ENCODE measurements around the gene F2RL2. TPM values are rescaled to one million over a fixed set of nuclear protein-coding genes. Genes with fewer than 3 reads are reported as not detected.
A peak's percentile ranks its signal among the peaks of the same experiment; 100 is the strongest.

The F2RL2 gene
- polyA plus RNA-seq, 6 donors from 2014 or later = 0.08 to 0.25 (median 0.17) TPM; not detected in 2

- Mint-ChIP-seq H3K27ac (peak overlapping the region in 2 of 6 donors; percentile 11 to 27), H3K36me3 (peaks cover 1% of the 10 kb centered on the region in 2 donors)
- no peak for ATAC-seq (ENCODE audit: low read depth in 2 of 2)
Measured at GRCh38 chr5:76642390-76643040, 19.3 kb upstream of the F2RL2 start.

GRCh38 chr5:76641514-76642120 is 18.4 kb upstream of the F2RL2 start:
- H3K36me3 Mint-ChIP-seq = peaks cover 0 to 5% of the 10 kb centered on the region in 2 donors
- H3K27ac Mint-ChIP-seq = peak overlapping the region in 1 of 6 donors; percentile 23
- peak; percentile 43 for DNase-seq

More at GRCh38 chr5:76642390-76643040, 19.3 kb upstream of the F2RL2 start:
- H3K4me3 Mint-ChIP-seq = no peak overlapping the region
- no peak for DNase-seq
- no peaks in the 10 kb centered on the region for H3K27me3 Mint-ChIP-seq
- peaks cover 0 to 2% (median 0%) of the 10 kb centered on the region in 7 donors for H3K9me3 Mint-ChIP-seq
- peaks cover 6 to 11% (median 6%) of the 10 kb centered on the region in 3 donors for H3K4me1 Mint-ChIP-seq

GRCh38 chr5:76638479-76638878 is 15.3 kb upstream of the F2RL2 start:
- DNase-seq = no peak
- ATAC-seq (ENCODE audit: low read depth in 2 of 2) = peak; percentile 23 to 49
- no peaks in the 10 kb centered on the region for H3K27me3 Mint-ChIP-seq
- no peaks in the 10 kb centered on the region for H3K9me3 Mint-ChIP-seq
- peak overlapping the region in 3 of 6 donors; percentile 46 to 60 (median 55) for H3K27ac Mint-ChIP-seq
- peaks cover 0 to 6% of the 10 kb centered on the region in 2 donors for H3K36me3 Mint-ChIP-seq
- peaks cover 6 to 11% (median 6%) of the 10 kb centered on the region in 3 donors for H3K4me1 Mint-ChIP-seq
- H3K4me3 Mint-ChIP-seq = peak overlapping the region in 1 of 8 donors; percentile 16

More at GRCh38 chr5:76641514-76642120, 18.4 kb upstream of the F2RL2 start:
- Mint-ChIP-seq H3K9me3 (peaks cover 0 to 2% (median 0%) of the 10 kb centered on the region in 7 donors), H3K4me1 (peaks cover 6 to 11% (median 6%) of the 10 kb centered on the region in 3 donors), H3K4me3 (no peak overlapping the region), H3K27me3 (no peaks in the 10 kb centered on the region)
- peak; percentile 35 to 67 for ATAC-seq (ENCODE audit: low read depth in 2 of 2)

DNA sequence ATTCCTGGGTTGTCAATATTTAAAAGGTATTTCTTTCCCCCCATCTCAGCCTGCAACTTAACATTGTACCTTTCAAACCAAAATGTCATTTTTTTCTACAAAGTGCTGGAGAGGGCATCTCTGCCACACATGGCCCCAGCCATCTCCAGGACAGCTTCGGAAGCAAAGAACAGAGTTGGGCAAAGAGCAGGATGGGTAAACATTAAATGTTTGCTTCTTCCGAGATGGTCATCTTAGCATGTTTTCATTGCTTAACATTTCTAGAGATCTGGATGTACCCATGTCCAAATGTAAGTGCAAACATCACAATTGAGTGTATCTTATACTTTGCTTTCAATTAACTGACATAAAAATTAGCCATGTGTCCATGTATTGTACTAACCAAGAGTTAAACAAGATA is 14.3 kb upstream of the F2RL2 start:
- ATAC-seq (ENCODE audit: low read depth in 2 of 2) = no peak
- Mint-ChIP-seq H3K4me1 (peaks cover 6 to 11% (median 6%) of the 10 kb centered on the region in 3 donors), H3K27ac (no peak overlapping the region), H3K27me3 (no peaks in the 10 kb centered on the region), H3K9me3 (no peaks in the 10 kb centered on the region), H3K4me3 (no peak overlapping the region), H3K36me3 (peaks cover 0 to 6% of the 10 kb centered on the region in 2 donors)
- no peak for DNase-seq

- DNase-seq = no peak
- H3K4me3 Mint-ChIP-seq = no peak overlapping the region
- H3K27ac Mint-ChIP-seq = no peak overlapping the region
- H3K36me3 Mint-ChIP-seq = peaks cover 0 to 6% of the 10 kb centered on the region in 2 donors
- H3K9me3 Mint-ChIP-seq = no peaks in the 10 kb centered on the region
- no peak for ATAC-seq (ENCODE audit: low read depth in 2 of 2)
- H3K4me1 Mint-ChIP-seq = peaks cover 6 to 11% (median 6%) of the 10 kb centered on the region in 3 donors
- no peaks in the 10 kb centered on the region for H3K27me3 Mint-ChIP-seq
Measured at GRCh38 chr5:76634661-76635060, 11.5 kb upstream of the F2RL2 start.

- DNase-seq (no peak), ATAC-seq (ENCODE audit: low read depth in 2 of 2) (peak in 1 of 2 donors; percentile 32)
- Mint-ChIP-seq H3K9me3 (no peaks in the 10 kb centered on the region), H3K27me3 (peaks cover 0 to 6% (median 0%) of the 10 kb centered on the region in 3 donors), H3K36me3 (no peaks in the 10 kb centered on the region), H3K27ac (peak overlapping the region in 2 of 6 donors; percentile 10 to 19), H3K4me3 (peak overlapping the region in 2 of 8 donors; percentile 16 to 67), H3K4me1 (peaks cover 5 to 14% (median 12%) of the 10 kb centered on the region in 3 donors)
Measured at GRCh38 chr5:76626738-76627137, 3.5 kb upstream of the F2RL2 start.

GRCh38 chr5:76625087-76625815 is 2.0 kb upstream of the F2RL2 start:
- H3K4me3 Mint-ChIP-seq = no peak overlapping the region
- H3K9me3 Mint-ChIP-seq = no peaks in the 10 kb centered on the region

DNA sequence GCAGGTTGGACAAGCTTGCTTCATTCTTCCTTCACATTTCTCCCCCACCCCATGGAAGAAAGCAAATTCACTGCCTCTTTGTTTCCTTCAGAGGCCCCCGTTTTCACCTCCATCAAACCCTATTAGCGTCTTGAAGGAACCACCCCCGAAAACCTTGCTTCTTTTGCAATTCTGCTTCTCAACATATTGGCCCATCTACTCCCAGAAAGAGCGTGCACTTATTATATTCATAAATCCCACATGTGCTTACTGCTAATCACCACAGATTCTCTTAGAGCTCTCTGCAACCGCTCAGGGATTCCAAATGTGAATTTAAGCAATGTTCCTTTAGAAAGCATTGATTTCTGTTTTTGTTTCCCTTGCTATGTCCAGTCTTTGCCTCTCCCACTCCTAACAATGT is 1.1 kb downstream of the F2RL2 start:
- DNase-seq = no peak
- Mint-ChIP-seq H3K4me3 (no peak overlapping the region), H3K27ac (no peak overlapping the region), H3K4me1 (peaks cover 5 to 14% (median 12%) of the 10 kb centered on the region in 3 donors), H3K36me3 (peaks cover 0 to 5% of the 10 kb centered on the region in 2 donors), H3K27me3 (peaks cover 0 to 6% (median 0%) of the 10 kb centered on the region in 3 donors), H3K9me3 (no peaks in the 10 kb centered on the region)
- ATAC-seq (ENCODE audit: low read depth in 2 of 2) = no peak

More at GRCh38 chr5:76625087-76625815, 2.0 kb upstream of the F2RL2 start:
- DNase-seq (no peak), ATAC-seq (ENCODE audit: low read depth in 2 of 2) (no peak)
- H3K36me3 Mint-ChIP-seq = peaks cover 0 to 1% of the 10 kb centered on the region in 2 donors
- H3K27ac Mint-ChIP-seq = peak overlapping the region in 3 of 6 donors; percentile 0 to 80 (median 61)
- H3K27me3 Mint-ChIP-seq = peaks cover 0 to 6% (median 0%) of the 10 kb centered on the region in 3 donors
- peaks cover 5 to 14% (median 12%) of the 10 kb centered on the region in 3 donors for H3K4me1 Mint-ChIP-seq

DNA sequence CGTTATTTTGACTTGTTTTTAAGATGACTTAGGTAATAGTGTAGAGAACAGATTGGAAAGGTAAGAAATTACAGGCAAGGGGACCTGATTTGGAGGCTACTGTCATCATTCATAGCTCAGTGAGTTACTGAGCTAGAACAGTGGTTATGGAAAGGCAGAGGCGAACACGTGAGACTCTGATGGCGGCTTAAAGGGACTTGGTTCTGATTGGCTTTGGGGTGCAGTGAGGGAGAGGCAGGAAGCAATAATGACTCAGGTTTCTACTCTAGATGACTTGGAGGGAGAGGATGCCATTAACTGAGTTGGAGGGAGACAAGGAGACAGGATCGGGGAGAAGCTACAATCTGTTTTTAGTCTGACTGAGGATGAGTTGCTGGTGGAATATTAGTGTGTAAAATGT is 3.0 kb downstream of the F2RL2 start:
- Mint-ChIP-seq H3K27ac (no peak overlapping the region), H3K4me1 (peaks cover 0 to 5% (median 2%) of the 10 kb centered on the region in 3 donors), H3K27me3 (no peaks in the 10 kb centered on the region)

DNA sequence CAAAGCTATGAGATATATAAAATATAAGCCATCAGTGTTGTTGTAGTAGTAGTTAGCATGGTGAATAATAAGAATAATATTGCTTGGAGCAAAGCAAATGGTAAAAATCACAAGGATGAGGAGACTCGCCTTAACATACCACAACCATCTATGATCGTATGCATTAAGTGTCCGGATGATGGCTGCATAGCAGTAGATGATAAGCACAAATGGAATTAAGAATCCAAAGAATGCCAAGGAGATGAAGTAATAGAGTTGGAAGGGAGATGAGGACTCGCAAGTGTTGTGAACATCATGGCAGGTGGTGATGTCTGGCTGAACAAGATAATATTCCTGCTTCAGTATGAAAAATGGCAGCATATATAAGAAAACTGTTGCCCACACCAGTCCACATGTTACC is 5.5 kb downstream of the F2RL2 start:
- H3K4me3 Mint-ChIP-seq = no peak overlapping the region
- ATAC-seq (ENCODE audit: low read depth in 2 of 2) = no peak
- DNase-seq = no peak
- H3K4me1 Mint-ChIP-seq = no peaks in the 10 kb centered on the region
- H3K27ac Mint-ChIP-seq = no peak overlapping the region
- no peaks in the 10 kb centered on the region for H3K9me3 Mint-ChIP-seq
- no peaks in the 10 kb centered on the region for H3K27me3 Mint-ChIP-seq
- peaks cover 0 to 13% of the 10 kb centered on the region in 2 donors for H3K36me3 Mint-ChIP-seq

More for the DNA sequence above, 3.0 kb downstream of the F2RL2 start:
- no peaks in the 10 kb centered on the region for H3K9me3 Mint-ChIP-seq
- DNase-seq (no peak), ATAC-seq (ENCODE audit: low read depth in 2 of 2) (no peak)
- peaks cover 0 to 13% of the 10 kb centered on the region in 2 donors for H3K36me3 Mint-ChIP-seq
- no peak overlapping the region for H3K4me3 Mint-ChIP-seq

DNA sequence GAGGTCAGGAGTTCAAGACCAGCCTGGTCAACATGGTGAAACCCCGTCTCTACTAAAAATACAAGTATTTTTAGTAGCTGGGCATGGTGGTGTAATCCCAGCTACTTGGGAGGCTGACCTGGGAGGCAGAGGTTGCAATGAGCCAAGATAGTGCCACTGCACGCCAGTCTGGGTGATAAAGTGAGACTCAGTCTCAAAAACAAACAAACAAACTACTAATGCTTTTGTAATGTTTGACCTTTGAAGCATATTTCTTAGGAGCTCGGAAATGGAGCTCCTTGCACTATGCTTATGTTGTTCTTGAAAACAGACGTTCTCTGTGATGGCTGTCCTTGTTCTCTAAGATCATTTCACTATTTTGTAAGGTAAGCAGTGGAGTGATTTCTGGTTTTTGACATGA is 6.0 kb downstream of the F2RL2 start:
- Mint-ChIP-seq H3K4me1 (no peaks in the 10 kb centered on the region), H3K27ac (no peak overlapping the region), H3K36me3 (peaks cover 0 to 13% of the 10 kb centered on the region in 2 donors), H3K4me3 (no peak overlapping the region), H3K9me3 (no peaks in the 10 kb centered on the region), H3K27me3 (no peaks in the 10 kb centered on the region)
- ATAC-seq (ENCODE audit: low read depth in 2 of 2) = no peak
- no peak for DNase-seq

- DNase-seq (no peak), ATAC-seq (ENCODE audit: low read depth in 2 of 2) (no peak)
- H3K4me1 Mint-ChIP-seq = no peaks in the 10 kb centered on the region
- H3K36me3 Mint-ChIP-seq = peaks cover 0 to 13% of the 10 kb centered on the region in 2 donors
- no peak overlapping the region for H3K4me3 Mint-ChIP-seq
- H3K27me3 Mint-ChIP-seq = no peaks in the 10 kb centered on the region
- H3K27ac Mint-ChIP-seq = peak overlapping the region in 1 of 6 donors; percentile 10
- no peaks in the 10 kb centered on the region for H3K9me3 Mint-ChIP-seq
Measured at GRCh38 chr5:76616206-76616605, 7.0 kb downstream of the F2RL2 start.

DNA sequence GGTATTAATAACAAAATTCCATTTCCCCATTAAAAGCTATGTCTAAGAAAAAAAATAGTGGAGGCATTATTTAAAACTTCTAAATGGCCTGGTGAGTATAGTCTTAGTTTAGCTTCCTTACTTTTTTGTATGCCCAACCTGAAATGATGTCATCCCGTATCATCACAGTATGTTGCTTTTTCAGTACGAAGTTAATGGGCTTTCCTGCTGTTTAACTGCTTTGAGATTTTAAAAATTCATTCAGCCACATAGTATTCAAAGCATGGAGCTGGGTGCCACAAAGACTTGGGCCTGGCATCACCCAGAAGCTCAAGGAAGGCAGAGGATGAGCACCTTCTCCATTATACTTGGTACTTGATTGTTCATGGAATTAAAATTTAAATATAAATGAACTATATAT is 7.4 kb downstream of the F2RL2 start:
- Mint-ChIP-seq H3K36me3 (peaks cover 0 to 13% of the 10 kb centered on the region in 2 donors), H3K27me3 (no peaks in the 10 kb centered on the region)

More for the DNA sequence above, 7.4 kb downstream of the F2RL2 start:
- no peaks in the 10 kb centered on the region for H3K4me1 Mint-ChIP-seq
- ATAC-seq (ENCODE audit: low read depth in 2 of 2) (no peak), DNase-seq (no peak)
- no peak overlapping the region for H3K27ac Mint-ChIP-seq
- H3K9me3 Mint-ChIP-seq = no peaks in the 10 kb centered on the region
- no peak overlapping the region for H3K4me3 Mint-ChIP-seq
